ENCODE data around the gene MBD3L4. TPM values are rescaled to one million over a fixed set of nuclear protein-coding genes. Genes with fewer than 3 reads are reported as not detected.

Gene MBD3L4
- total RNA-seq, 1 experiment from 2014 or later, result not detected

DNA sequence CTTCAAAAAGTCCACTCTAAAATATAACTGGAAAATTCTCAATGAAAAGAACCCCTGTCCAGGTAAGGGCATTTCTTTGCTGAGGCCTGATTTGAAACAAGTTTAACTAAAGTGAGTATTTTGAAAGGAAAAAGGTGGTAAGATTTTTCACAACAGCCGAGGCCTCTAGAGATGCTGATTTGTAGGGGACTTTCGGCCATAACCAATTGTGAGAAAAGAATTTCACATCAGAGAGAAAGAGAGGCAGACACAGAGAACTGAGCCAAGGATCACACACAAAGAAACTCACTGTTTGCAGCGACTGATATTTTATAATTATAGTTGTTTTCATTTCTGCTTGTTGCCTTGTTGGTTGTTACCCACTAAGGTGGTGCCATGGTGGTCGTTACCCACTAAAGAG lies 43.2 kb downstream of the MBD3L4 start:
- no peak overlapping the region for H3K27ac ChIP-seq (ENCODE audit: low read depth, low read length)
- TF ChIP-seq ELF1 (IDR thresholded peaks at IDR 0.05; ENCODE audit: borderline replicate concordance, low read depth), result no peak
- TF ChIP-seq JUND (IDR thresholded peaks at IDR 0.05), result no peak
- TF ChIP-seq CBX3 (IDR thresholded peaks at IDR 0.05; ENCODE audit: low read depth), result no peak
- TF ChIP-seq, protein P1, sequence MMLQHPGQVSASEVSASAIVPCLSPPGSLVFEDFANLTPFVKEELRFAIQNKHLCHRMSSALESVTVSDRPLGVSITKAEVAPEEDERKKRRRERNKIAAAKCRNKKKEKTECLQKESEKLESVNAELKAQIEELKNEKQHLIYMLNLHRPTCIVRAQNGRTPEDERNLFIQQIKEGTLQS (IDR thresholded peaks at IDR 0.05), result no peak
- no peak for TF ChIP-seq SRF (IDR thresholded peaks at IDR 0.05; ENCODE audit: low read depth)
- H4K20me1 ChIP-seq (ENCODE audit: insufficient read depth), result no peaks in the 10 kb centered on the region
- no peaks in the 10 kb centered on the region for H3K27me3 ChIP-seq (ENCODE audit: insufficient read depth, low read length)
- ATAC-seq (no peak), DNase-seq (ENCODE audit: low read depth, low spot score) (no peak)
- H3K9me2 ChIP-seq (ENCODE audit: insufficient read depth), result no peaks in the 10 kb centered on the region
- no peak overlapping the region for H3K4me3 ChIP-seq (replicated peaks in 1 of 2; ENCODE audit: low read depth in 1 of 2, low read length in 2 of 2)
- peaks cover 0 to 8% of the 10 kb centered on the region in 2 experiments; a peak in 1 of 4 replicates for H3K9me3 ChIP-seq (ENCODE audit: control insufficient read depth in 1 of 2, insufficient read depth in 1 of 2, low read depth in 1 of 2, low read length in 2 of 2)
- no peaks in the 10 kb centered on the region for H3K4me1 ChIP-seq (ENCODE audit: control insufficient read depth in 1 of 2, insufficient read depth in 2 of 2, low read length in 2 of 2)
- H3K4me2 ChIP-seq (ENCODE audit: low read length), result no peak overlapping the region
- no peak overlapping the region for H2AFZ ChIP-seq (ENCODE audit: low read depth, low read length, poor library complexity, severe bottlenecking)
- POLR2A ChIA-PET, result no interaction called here
- CTCF ChIA-PET, result no interaction called here
- BruUV-seq (replicated peaks), result no TSS peak
- intact Hi-C loops (cut with micrococcal nuclease), result no loop called here
- H3K36me3 ChIP-seq (ENCODE audit: control insufficient read depth in 1 of 2, insufficient read depth in 2 of 2, low read length in 2 of 2), result no peaks in the 10 kb centered on the region
- H3K79me2 ChIP-seq (ENCODE audit: insufficient read depth, low read length), result no peaks in the 10 kb centered on the region
- no peak overlapping the region for H3K9ac ChIP-seq (ENCODE audit: low read length)
- RAD21 ChIA-PET (ENCODE audit: low non-redundant PET in 1 of 2, low total read pairs in 2 of 2, uncharacterized antibody in 2 of 2, unreplicated experiment in 2 of 2), result no interaction called here

DNA sequence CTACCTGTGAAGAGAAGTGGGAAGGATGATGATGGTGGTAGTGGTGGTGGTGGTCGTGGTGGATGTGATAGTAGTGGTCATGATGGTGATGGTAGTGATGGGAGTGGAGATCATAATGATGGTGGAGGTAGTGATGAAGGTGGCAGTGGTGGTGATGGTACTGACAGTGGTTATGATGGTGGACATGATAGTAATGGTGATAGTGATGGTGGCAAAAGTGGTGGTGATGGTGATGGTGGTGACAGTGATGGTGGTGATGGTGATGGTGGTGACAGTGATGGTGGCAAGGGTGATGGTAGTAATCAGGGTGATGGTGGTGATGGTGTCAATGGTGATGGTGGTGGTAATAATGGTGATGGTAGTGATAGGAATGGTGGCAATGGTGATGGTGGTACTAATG lies 44.9 kb downstream of the MBD3L4 start:
- Histone ChIP-seq H3K4me2 (ENCODE audit: low read length) (no peak overlapping the region), H3K27ac (ENCODE audit: low read depth, low read length) (no peak overlapping the region), H3K27me3 (ENCODE audit: insufficient read depth, low read length) (no peaks in the 10 kb centered on the region), H2AFZ (ENCODE audit: low read depth, low read length, poor library complexity, severe bottlenecking) (no peak overlapping the region), H3K36me3 (ENCODE audit: control insufficient read depth in 1 of 2, insufficient read depth in 2 of 2, low read length in 2 of 2) (no peaks in the 10 kb centered on the region), H3K4me1 (ENCODE audit: control insufficient read depth in 1 of 2, insufficient read depth in 2 of 2, low read length in 2 of 2) (no peaks in the 10 kb centered on the region), H3K9me3 (ENCODE audit: control insufficient read depth in 1 of 2, insufficient read depth in 1 of 2, low read depth in 1 of 2, low read length in 2 of 2) (peaks cover 0 to 8% of the 10 kb centered on the region in 2 experiments; a peak in 1 of 4 replicates), H3K79me2 (ENCODE audit: insufficient read depth, low read length) (no peaks in the 10 kb centered on the region), H3K4me3 (replicated peaks in 1 of 2; ENCODE audit: low read depth in 1 of 2, low read length in 2 of 2) (no peak overlapping the region), H3K9ac (ENCODE audit: low read length) (no peak overlapping the region), H3K9me2 (ENCODE audit: insufficient read depth) (no peaks in the 10 kb centered on the region), H4K20me1 (ENCODE audit: insufficient read depth) (no peaks in the 10 kb centered on the region)
- DNase-seq (ENCODE audit: low read depth, low spot score), result no peak
- intact Hi-C loops (cut with micrococcal nuclease), result no loop called here
- ChIA-PET RAD21 (ENCODE audit: low non-redundant PET in 1 of 2, low total read pairs in 2 of 2, uncharacterized antibody in 2 of 2, unreplicated experiment in 2 of 2) (no interaction called here), CTCF (no interaction called here), POLR2A (no interaction called here)
- no peak for TF ChIP-seq SRF (IDR thresholded peaks at IDR 0.05; ENCODE audit: low read depth)
- no peak for TF ChIP-seq YY1 (IDR thresholded peaks at IDR 0.05; ENCODE audit: extremely low read depth, insufficient replicate concordance, low read depth, low read length)
- no peak for TF ChIP-seq POLR2AphosphoS5 (IDR thresholded peaks at IDR 0.05; ENCODE audit: low read depth, low read length)
- no peak for TF ChIP-seq EZH2 (IDR thresholded peaks at IDR 0.05)
- TF ChIP-seq ELF1 (IDR thresholded peaks at IDR 0.05; ENCODE audit: borderline replicate concordance, low read depth), result no peak
- TF ChIP-seq CEBPB (IDR thresholded peaks at IDR 0.05; ENCODE audit: low read depth), result no peak
- no peak for TF ChIP-seq SP1 (IDR thresholded peaks at IDR 0.05; ENCODE audit: low read depth)
- TF ChIP-seq, protein P1 (IDR thresholded peaks at IDR 0.05), result no peak
- BruUV-seq (replicated peaks), result no TSS peak
- no peak for ATAC-seq
